Fibroblast of skin of right biceps (primary cell): ENCODE results near the gene ZBTB20.

Source experiments
- DNase-seq: peaks from one replicate; pipeline ENCODE4 v3.0.0-alpha.2; 2013

The ZBTB20 gene

GRCh38 chr3:115087512-115087911 lies 59.6 kb downstream of the ZBTB20 start:
- DNase-seq = no peak

DNA sequence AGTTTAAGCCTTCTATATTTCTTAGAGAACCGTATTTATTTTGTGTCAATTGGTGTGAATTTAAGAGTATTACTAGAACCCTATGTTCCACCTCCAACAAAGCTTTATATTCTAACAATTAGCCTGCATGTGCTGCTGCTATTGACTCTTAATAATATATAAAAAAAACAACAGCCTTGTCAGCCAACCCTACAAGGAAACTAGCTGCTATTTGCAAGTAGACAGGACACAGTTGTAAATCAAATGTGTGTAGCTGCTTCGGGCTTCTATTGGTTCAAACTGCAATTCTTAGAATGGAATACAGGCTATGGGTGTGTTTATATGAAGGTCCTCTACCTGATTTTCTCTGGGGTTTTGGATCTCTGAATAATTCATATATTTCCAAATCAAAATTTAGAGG lies 60.7 kb downstream of the ZBTB20 start:
- DNase-seq = no peak

GRCh38 chr3:115085197-115085865 lies 61.8 kb downstream of the ZBTB20 start:
- DNase-seq = no peak

- no peak for DNase-seq
Observed at GRCh38 chr3:115084686-115085085, 62.4 kb downstream of the ZBTB20 start.

GRCh38 chr3:115082260-115082659 lies 64.8 kb downstream of the ZBTB20 start:
- DNase-seq = no peak

- no peak for DNase-seq
Observed at GRCh38 chr3:115081444-115081843, 65.6 kb downstream of the ZBTB20 start.

GRCh38 chr3:115077501-115078250 lies 69.4 kb downstream of the ZBTB20 start:
- no peak for DNase-seq

GRCh38 chr3:115074502-115074901 lies 72.6 kb downstream of the ZBTB20 start:
- DNase-seq = peak; percentile 25

- peak; percentile 23 for DNase-seq
Observed at GRCh38 chr3:115072265-115073021, 74.6 kb downstream of the ZBTB20 start.

DNA sequence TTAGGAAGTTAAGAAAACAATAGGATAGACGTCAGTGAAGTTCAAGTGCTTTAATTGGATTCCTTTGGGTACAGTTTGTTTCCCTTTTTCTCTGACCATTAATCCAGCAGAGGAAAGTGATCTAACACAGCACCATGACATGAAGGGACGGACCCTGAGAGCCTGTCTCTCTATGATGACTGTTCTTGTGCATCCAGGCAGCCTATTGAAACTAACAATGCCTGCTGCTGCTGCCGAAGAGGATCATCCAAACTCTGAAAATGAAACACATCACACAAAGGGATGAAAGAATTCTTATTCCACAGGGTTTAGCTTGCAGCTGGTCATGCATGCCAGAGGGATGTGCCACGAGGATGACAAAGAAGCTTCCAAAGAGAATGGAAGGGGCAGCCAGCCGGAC lies 75.5 kb downstream of the ZBTB20 start:
- DNase-seq = peak; percentile 33

DNA sequence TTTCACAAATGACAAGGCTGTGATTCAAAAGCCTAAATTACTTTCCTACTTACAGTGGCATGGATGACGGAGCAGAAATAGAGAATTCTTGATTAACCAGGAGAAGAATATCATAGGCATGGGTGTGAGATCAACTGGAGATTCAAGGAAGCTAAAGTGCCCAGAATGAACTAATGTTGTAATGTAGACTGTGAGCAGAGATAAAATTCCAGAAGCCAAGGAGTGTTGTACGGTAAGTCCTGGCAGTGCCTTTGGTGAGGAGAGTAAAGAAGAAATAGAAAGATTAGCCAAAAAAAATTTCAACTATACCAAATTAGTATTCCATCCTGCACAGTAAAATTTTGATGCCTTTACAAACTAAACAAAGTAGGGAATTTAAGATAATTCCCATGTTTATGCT lies 75.9 kb downstream of the ZBTB20 start:
- no peak for DNase-seq

DNA sequence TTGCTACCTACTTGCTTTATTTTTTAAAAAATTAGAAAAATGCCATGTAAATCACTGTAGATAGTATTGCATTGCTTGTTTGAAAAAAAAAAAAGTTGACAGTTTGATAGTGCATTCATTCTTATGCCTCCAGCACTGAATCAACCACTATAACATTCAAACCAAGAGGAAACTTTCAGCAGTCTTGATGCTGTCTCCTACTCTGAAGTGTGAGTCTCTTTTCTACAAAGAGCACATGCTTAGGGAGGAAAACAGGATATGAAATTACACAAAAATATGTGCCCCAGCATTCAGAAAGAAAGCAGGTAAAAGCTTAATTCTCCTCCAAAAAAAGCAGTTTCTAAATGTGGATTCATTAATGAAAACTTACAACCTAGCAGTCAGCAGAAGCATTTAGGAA lies 78.3 kb downstream of the ZBTB20 start:
- DNase-seq = no peak

GRCh38 chr3:115062412-115062956 lies 84.6 kb downstream of the ZBTB20 start:
- peak; percentile 84 for DNase-seq

DNA sequence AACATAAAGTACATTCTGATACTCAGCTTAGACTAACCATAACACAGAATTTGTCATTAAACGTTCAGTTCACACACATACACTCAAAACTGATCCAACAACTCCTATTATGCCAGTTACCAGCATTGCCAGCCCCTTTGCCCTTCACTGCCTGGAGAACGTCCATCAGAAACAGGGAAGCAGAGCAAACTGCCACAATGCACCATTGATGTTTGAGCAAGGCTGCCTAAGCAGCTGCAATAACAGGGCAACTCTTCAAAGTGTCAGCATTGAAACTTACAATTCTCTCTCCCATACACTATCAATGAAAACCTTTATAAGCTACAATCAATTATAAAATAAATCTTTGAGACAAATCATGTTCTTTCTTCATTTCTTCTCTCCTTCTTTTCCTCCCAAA lies 85.1 kb downstream of the ZBTB20 start:
- no peak for DNase-seq

GRCh38 chr3:115052906-115053305 lies 94.2 kb downstream of the ZBTB20 start:
- DNase-seq = no peak

- DNase-seq = no peak
Observed at GRCh38 chr3:115042351-115042750, 104.7 kb downstream of the ZBTB20 start.

DNA sequence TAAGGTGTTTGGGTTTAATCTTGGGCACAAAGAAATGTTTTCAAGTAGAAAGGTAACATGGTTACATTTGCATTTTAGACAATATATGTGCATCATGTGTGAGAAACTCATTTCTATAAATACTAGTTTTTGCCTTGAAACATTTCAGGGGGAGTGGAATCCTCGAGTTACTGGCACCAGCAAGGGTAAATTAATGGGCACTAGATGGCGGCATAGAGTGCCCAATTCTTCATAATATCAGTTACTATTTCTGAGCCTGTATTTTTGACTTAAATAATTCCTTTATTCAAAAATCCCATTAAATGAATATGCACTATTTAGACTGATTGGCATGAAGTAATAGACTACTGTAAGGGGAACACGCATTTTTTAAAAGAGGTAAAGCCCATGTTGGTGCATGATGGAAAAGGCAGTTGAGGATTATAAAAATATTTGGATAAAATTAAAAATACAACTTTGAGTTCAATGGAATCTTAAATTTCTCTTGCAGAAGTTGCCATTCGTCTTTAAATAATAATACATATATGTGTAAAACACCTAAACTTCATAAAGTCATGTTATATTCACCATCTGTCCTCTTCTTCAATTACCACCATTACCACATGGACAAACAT lies 106.3 kb downstream of the ZBTB20 start:
- peak; percentile 38 for DNase-seq

GRCh38 chr3:115040246-115040645 lies 106.8 kb downstream of the ZBTB20 start:
- no peak for DNase-seq

DNA sequence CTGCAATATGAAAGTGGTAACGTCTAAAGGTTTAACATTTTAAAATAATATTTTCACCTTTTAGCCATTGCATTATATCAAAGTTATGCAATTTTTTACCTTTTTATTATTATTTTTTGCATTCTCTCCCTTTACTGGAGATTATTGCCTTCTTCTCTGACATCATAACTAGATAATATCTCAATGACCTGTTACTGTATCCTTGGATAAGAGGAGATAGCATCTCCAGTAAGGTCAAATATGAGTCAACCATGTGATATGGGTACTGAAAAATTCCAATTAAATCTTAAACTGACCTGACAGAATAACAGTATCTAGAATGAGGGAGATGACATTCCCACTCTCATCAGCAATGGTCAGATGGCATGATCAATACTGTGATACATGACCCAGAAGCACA lies 108.3 kb downstream of the ZBTB20 start:
- DNase-seq = no peak

DNA sequence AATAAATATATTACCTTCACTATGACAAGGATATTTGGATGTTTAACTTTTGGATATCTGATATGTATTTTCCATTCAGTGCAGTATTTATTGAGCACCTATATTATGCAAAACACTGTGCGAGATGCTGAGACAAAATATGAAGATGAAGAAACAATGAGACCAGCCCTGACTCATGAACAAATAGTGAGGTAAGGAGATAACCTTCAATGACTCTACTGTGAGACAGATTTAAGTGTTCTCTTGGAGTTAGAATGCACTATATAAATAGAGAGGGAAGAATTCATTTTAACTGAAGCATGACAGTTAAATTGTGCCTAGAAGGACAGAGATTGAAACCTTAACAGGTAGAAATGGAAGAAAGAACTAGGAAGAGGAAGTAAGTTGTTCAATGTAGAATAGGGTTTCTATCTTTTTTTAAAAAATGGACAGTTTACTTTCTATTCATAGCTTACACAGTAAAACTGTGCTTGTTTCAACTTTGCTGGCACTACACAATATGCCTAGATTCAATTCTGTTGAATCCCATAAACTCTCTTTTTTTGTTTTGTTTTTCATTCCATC lies 124.2 kb downstream of the ZBTB20 start:
- no peak for DNase-seq

DNA sequence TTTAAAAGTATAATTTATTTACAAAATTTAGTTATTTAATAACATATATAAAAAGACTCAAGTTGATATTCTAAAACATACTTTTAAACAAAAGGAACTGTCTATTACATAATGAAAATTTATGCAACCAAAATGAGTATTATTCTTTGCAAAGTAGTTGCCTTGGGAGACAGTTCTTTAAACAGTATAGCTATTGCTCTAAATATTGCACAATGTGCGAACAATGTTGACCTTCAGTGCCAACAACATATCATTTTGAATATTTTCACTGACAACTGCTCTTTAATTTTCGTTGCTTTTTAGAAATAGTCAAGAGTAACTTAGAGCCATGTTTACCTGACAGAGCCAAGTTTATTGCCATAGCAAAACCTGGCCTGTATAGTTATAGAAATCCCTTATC lies 124.9 kb downstream of the ZBTB20 start:
- DNase-seq = no peak

- no peak for DNase-seq
Observed at GRCh38 chr3:115021061-115021460, 126.0 kb downstream of the ZBTB20 start.

DNA sequence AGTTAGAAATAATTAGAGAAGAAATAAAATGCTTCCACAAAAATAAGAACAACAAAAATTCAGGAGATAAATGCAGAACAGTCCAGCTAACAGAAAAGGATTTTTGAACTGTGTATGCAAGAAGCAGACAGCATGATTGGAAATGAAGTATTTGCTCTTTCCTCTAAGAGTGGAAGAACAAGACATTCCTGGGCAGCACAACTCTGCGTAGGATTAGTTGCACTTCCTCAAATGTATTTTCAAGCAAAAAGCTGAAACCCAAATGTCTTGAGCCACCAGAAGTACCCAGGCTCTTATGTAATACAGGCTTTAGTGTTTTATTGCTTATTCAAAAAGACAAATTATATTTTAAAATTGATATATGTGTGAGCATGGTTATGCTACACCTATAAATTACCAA lies 127.2 kb downstream of the ZBTB20 start:
- DNase-seq = no peak
